SK-N-SH (cell line): ENCODE data around the gene AUP1. TPM values are rescaled to one million over a fixed set of nuclear protein-coding genes. Genes with fewer than 3 reads are reported as not detected.

Source experiments
- CTCF ChIA-PET: fragments of 300-600, 350-600 bp; formaldehyde crosslinking; extraction: SDS; loops from one replicate; lab custom pipeline; 2021; lab: Yijun Ruan, JAX
- POLR2A ChIA-PET: fragments of 350-600 bp; sonication (Branson Sonifier 250); formaldehyde crosslinking; extraction: SDS; loops from one replicate; lab custom pipeline; 2020; ENCODE audit warnings: antibody characterized with exemption, inconsistent platforms; lab: Yijun Ruan, JAX
- DNase-seq: peaks from one replicate; pipeline ENCODE4 v3.0.0; 2012
- H2AFZ ChIP-seq: fragments of 200-600 bp; sonication (generic); 2 replicates; pipeline ENCODE4 v1.8.1; 2016; ENCODE audit warnings: antibody characterized with exemption, mild to moderate bottlenecking, low read depth
- H3F3A ChIP-seq: fragments of 200-600 bp; sonication (generic); replicated peaks from 2 replicates; pipeline ENCODE3; 2016; ENCODE audit warnings: antibody characterized with exemption, mild to moderate bottlenecking; ENCODE audit not compliant: insufficient read depth
- H3K27ac ChIP-seq, 2 experiments: fragments of 200-500 bp in 1 of 2; fragments of 200-600 bp in 1 of 2; sonication (Bioruptor generic) in 1 of 2; sonication (generic), shearing (Covaris generic) in 1 of 2; 2 replicates each; pipeline versions ENCODE4 v1.5.1 to v1.6.1; 2014 to 2016; ENCODE audit warnings: low read depth in 2 of 2, inconsistent platforms in 1 of 2, low read length in 1 of 2, mild to moderate bottlenecking in 1 of 2, mixed read lengths in 1 of 2
- H3K27me3 ChIP-seq: fragments of 200-600 bp; sonication (generic), shearing (Covaris generic); 2 replicates; pipeline ENCODE4 v1.6.1; 2016; ENCODE audit warnings: mixed run types; ENCODE audit not compliant: insufficient read depth
- H3K36me3 ChIP-seq, 2 experiments: fragments of 200-500 bp in 1 of 2; fragments of 200-600 bp in 1 of 2; sonication (Bioruptor generic) in 1 of 2; sonication (generic) in 1 of 2; replicated peaks in 1 of 2; 2 replicates each; pipeline versions ENCODE3 to v1.5.1; 2014 to 2016; ENCODE audit warnings: low read length in 1 of 2, mild to moderate bottlenecking in 1 of 2; ENCODE audit not compliant: insufficient read depth in 2 of 2, control insufficient read depth in 1 of 2
- H3K4me1 ChIP-seq, 2 experiments: fragments of 200-500 bp in 1 of 2; fragments of 200-600 bp in 1 of 2; sonication (Bioruptor generic) in 1 of 2; sonication (generic), shearing (Covaris generic) in 1 of 2; 2 replicates each; pipeline versions ENCODE4 v1.5.1 to v1.6.1; 2014 to 2016; ENCODE audit warnings: low read depth in 1 of 2, low read length in 1 of 2, mixed run types in 1 of 2; ENCODE audit not compliant: insufficient read depth in 2 of 2, control insufficient read depth in 1 of 2
- H3K4me2 ChIP-seq: fragments of 200-600 bp; sonication (generic), shearing (Covaris generic); 2 replicates; pipeline ENCODE4 v1.6.1; 2017; ENCODE audit warnings: mixed run types
- H3K4me3 ChIP-seq, 2 experiments: fragments of 200-500 bp in 1 of 2; fragments of 200-600 bp in 1 of 2; sonication (Bioruptor generic) in 1 of 2; sonication (generic), shearing (Covaris generic) in 1 of 2; 2 replicates each; pipeline versions ENCODE4 v1.5.1 to v1.8.1; 2014 to 2016; ENCODE audit warnings: low read depth in 2 of 2, inconsistent platforms in 1 of 2, low read length in 1 of 2, mild to moderate bottlenecking in 1 of 2, mixed read lengths in 1 of 2, moderate library complexity in 1 of 2
- H3K79me2 ChIP-seq: fragments of 200-600 bp; sonication (generic); 2 replicates; pipeline ENCODE4 v1.8.1; 2017; ENCODE audit warnings: mild to moderate bottlenecking; ENCODE audit not compliant: insufficient read depth
- H3K9ac ChIP-seq: fragments of 200-600 bp; sonication (generic); 2 replicates; pipeline ENCODE4 v1.6.1; 2017; ENCODE audit warnings: mixed run types
- H3K9me2 ChIP-seq: fragments of 200-600 bp; sonication (generic); 2 replicates; pipeline ENCODE4 v1.6.1; 2017; ENCODE audit warnings: mixed run types
- H3K9me3 ChIP-seq: fragments of 200-600 bp; sonication (generic); 2 replicates; pipeline ENCODE4 v1.6.1; 2017; ENCODE audit warnings: mixed run types, mild to moderate bottlenecking, moderate library complexity
- H4K20me1 ChIP-seq: fragments of 200-600 bp; sonication (generic); 2 replicates; pipeline ENCODE4 v1.6.1; 2017; ENCODE audit warnings: mild to moderate bottlenecking, mixed run types; ENCODE audit not compliant: insufficient read depth
- CHD2 ChIP-seq: fragments of 150-350 bp; IDR thresholded peaks from 2 replicates; pipeline ENCODE4 v1.6.1; 2018; ENCODE audit warnings: low read length; ENCODE audit not compliant: partially characterized antibody
- EP300 ChIP-seq, 2 experiments: IDR thresholded peaks; 2 replicates each; pipeline versions ENCODE4 v1.4.0 to v1.6.1; 2012; ENCODE audit warnings: borderline replicate concordance in 1 of 2, low read depth in 1 of 2, low read length in 1 of 2
- GATA2 ChIP-seq: sonication (generic); formaldehyde crosslinking; IDR thresholded peaks from 2 replicates; pipeline ENCODE4 v1.5.0; 2020; ENCODE audit warnings: mild to moderate bottlenecking, missing genetic modification reagents
- RAD21 ChIP-seq: IDR thresholded peaks from 2 replicates; pipeline ENCODE4 v1.6.1; 2012; ENCODE audit warnings: mild to moderate bottlenecking, low read length
- RXRA ChIP-seq: IDR thresholded peaks from 2 replicates; pipeline ENCODE4 v1.4.0; 2012; ENCODE audit warnings: low read depth, mild to moderate bottlenecking, borderline replicate concordance
- SIN3A ChIP-seq: IDR thresholded peaks from 2 replicates; pipeline ENCODE4 v1.6.1; 2012; ENCODE audit warnings: low read depth, mild to moderate bottlenecking, low read length, moderate library complexity, borderline replicate concordance
- SMC3 ChIP-seq: IDR thresholded peaks from 2 replicates; pipeline ENCODE4 v1.6.1; 2012; ENCODE audit warnings: low read depth, low read length, improper control_type of control experiment
- YY1 ChIP-seq: IDR thresholded peaks from 2 replicates; pipeline ENCODE4 v1.4.0; 2012; ENCODE audit warnings: low read depth, mild to moderate bottlenecking
- WGBS: methylation state at CpG from one replicate; pipeline ENCODE4 v1.1.6; 2017; ENCODE audit warnings: low lambda C conversion rate; 5-methylcytosine and 5-hydroxymethylcytosine counted together
- polyA plus RNA-seq, 3 experiments: library from polyadenylated mRNA; depleted of rRNA; stranded (reverse); fragments of >200 nt; gene quantifications; 2 replicates each; pipeline ENCODE4 v1.2.3, GENCODE V29; 2012
- TF ChIP-seq, protein P1 (sequence below): IDR thresholded peaks from 2 replicates; pipeline ENCODE4 v1.4.0; 2012; ENCODE audit warnings: low read depth, borderline replicate concordance
- TF ChIP-seq, protein P2 (sequence below): IDR thresholded peaks from 2 replicates; pipeline ENCODE4 v1.6.1; 2012; ENCODE audit warnings: mild to moderate bottlenecking, low read depth, low read length, moderate library complexity
- TF ChIP-seq, protein P3 (sequence below): IDR thresholded peaks from 2 replicates; pipeline ENCODE4 v1.4.0; 2012; ENCODE audit warnings: low read depth
- TF ChIP-seq, protein P4 (sequence below): fragments of 150-350 bp; IDR thresholded peaks from 2 replicates; pipeline ENCODE4 v1.6.1; 2017; ENCODE audit warnings: antibody characterized with exemption, low read length, low read depth, borderline replicate concordance

Gene AUP1
- polyA plus RNA-seq, 1 of the 3 experiments (the other 2 are of a cell fraction): 118 TPM

DNA sequence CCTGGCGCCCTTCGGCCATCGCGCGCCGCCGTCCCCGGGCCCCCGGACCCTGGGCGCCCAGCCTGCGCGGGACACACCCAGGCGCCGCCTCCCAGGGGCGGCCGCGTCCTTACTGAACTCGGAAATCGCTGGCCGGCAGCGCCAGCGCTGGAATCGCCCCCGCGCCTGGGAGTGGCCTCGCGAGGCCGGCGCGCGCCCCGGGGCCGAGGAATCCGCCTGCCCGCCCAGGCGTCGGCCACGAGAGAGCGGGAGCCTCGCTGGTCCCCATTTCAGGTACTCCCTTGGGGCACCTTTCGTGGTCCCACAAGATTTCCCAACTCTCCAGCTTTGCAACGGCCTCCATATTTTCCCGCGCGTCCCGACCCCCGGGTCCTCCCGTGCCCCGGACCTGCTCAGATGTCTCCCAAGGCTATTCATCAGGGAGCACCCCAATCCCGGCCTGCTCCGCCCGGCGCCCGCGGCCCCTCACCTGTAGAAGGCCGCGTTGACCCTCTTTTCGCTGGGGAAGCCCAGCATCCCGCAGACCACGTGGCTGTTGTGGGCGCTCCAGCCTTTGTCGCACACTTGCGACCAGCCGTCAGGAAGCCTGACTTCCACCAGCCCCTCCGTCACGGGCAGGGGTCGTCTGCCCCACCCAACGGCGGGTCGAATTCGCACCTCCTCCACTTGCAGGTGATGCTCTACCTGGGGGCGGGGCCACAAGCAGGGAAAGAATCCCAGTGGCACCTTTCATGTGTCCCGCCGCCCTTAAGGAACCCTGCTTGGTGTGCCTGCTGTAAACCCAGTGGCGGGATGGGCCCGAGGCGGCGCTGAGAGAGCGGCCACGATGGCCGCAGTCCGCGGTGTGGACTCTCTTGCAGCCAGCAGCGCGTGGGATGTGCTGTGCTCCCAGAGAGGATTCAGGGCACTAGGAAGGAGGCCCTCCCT lies 19.7 kb upstream of the AUP1 start (continued):
- TF ChIP-seq, protein P1, sequence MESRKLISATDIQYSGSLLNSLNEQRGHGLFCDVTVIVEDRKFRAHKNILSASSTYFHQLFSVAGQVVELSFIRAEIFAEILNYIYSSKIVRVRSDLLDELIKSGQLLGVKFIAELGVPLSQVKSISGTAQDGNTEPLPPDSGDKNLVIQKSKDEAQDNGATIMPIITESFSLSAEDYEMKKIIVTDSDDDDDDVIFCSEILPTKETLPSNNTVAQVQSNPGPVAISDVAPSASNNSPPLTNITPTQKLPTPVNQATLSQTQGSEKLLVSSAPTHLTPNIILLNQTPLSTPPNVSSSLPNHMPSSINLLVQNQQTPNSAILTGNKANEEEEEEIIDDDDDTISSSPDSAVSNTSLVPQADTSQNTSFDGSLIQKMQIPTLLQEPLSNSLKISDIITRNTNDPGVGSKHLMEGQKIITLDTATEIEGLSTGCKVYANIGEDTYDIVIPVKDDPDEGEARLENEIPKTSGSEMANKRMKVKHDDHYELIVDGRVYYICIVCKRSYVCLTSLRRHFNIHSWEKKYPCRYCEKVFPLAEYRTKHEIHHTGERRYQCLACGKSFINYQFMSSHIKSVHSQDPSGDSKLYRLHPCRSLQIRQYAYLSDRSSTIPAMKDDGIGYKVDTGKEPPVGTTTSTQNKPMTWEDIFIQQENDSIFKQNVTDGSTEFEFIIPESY: no peak

DNA sequence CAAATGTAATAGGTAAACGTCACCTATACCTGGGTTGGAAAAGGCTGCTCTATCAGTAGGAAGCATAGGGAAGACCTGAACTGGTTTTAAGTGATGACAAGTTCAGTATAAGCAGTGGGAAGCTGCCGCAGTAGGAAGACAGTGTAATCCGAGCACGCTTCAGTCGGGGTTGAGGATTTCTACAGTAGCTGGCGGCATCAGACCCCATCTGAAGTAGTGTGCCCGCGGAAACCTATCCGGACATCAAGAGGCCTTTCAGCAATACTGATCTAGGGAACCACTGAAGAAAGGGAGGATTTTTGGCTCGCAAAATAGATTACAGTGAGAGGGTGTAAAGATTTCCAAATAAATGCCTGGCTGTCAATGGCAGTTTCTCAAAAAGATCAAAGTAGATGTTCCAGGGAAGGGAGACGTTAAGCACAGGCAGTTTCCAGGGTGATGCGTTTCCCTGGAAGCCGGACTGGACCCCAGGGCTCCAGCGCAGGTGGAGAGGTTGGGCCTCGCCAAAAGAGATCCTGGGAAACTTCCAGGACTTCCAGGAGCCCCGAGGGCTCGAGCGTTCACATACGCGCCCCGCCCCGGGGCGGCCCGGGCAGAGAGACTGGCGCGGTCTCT lies 18.9 kb upstream of the AUP1 start:
- peak; percentile 40 for DNase-seq
- CTCF ChIA-PET: interaction anchor here (1.0 to 3.2 kb wide), 2 partner anchors 27 to 38 kb away, joined by 3 to 19 read pairs; no protein-coding TSS in a partner anchor

More for the DNA sequence above, 18.9 kb upstream of the AUP1 start:
- Histone ChIP-seq H3K9me2 (no peaks in the 10 kb centered on the region), H3K9ac (peak overlapping the region; percentile 52; the same call in 1 of the 2 replicates), H3K4me1 (peaks cover 9 to 37% of the 10 kb centered on the region in 2 experiments; a peak in 3 of 4 replicates), H3K4me3 (peak overlapping the region; percentile 52 to 60), H2AFZ (peak overlapping the region; percentile 52; the same call in 1 of the 2 replicates), H3F3A (peaks cover 19% of the 10 kb centered on the region), H3K27me3 (no peaks in the 10 kb centered on the region), H3K79me2 (peaks cover 42% of the 10 kb centered on the region), H3K36me3 (peaks cover 7 to 15% of the 10 kb centered on the region in 2 experiments), H3K9me3 (no peaks in the 10 kb centered on the region), H3K27ac (peak overlapping the region in 1 of 2 experiments; percentile 18; a peak in 1 of 4 replicates), H4K20me1 (no peaks in the 10 kb centered on the region), H3K4me2 (peak overlapping the region; percentile 91)
- POLR2A ChIA-PET: no interaction called here
- no peak for TF ChIP-seq SIN3A
- TF ChIP-seq YY1: no peak
- TF ChIP-seq GATA2 (CRISPR knock-in tag): no peak
- TF ChIP-seq, protein P2, sequence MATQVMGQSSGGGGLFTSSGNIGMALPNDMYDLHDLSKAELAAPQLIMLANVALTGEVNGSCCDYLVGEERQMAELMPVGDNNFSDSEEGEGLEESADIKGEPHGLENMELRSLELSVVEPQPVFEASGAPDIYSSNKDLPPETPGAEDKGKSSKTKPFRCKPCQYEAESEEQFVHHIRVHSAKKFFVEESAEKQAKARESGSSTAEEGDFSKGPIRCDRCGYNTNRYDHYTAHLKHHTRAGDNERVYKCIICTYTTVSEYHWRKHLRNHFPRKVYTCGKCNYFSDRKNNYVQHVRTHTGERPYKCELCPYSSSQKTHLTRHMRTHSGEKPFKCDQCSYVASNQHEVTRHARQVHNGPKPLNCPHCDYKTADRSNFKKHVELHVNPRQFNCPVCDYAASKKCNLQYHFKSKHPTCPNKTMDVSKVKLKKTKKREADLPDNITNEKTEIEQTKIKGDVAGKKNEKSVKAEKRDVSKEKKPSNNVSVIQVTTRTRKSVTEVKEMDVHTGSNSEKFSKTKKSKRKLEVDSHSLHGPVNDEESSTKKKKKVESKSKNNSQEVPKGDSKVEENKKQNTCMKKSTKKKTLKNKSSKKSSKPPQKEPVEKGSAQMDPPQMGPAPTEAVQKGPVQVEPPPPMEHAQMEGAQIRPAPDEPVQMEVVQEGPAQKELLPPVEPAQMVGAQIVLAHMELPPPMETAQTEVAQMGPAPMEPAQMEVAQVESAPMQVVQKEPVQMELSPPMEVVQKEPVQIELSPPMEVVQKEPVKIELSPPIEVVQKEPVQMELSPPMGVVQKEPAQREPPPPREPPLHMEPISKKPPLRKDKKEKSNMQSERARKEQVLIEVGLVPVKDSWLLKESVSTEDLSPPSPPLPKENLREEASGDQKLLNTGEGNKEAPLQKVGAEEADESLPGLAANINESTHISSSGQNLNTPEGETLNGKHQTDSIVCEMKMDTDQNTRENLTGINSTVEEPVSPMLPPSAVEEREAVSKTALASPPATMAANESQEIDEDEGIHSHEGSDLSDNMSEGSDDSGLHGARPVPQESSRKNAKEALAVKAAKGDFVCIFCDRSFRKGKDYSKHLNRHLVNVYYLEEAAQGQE: no peak
- TF ChIP-seq, protein P3, sequence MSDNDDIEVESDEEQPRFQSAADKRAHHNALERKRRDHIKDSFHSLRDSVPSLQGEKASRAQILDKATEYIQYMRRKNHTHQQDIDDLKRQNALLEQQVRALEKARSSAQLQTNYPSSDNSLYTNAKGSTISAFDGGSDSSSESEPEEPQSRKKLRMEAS: no peak
- TF ChIP-seq, protein P4, sequence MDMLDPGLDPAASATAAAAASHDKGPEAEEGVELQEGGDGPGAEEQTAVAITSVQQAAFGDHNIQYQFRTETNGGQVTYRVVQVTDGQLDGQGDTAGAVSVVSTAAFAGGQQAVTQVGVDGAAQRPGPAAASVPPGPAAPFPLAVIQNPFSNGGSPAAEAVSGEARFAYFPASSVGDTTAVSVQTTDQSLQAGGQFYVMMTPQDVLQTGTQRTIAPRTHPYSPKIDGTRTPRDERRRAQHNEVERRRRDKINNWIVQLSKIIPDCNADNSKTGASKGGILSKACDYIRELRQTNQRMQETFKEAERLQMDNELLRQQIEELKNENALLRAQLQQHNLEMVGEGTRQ: no peak
- TF ChIP-seq SMC3: no peak
- TF ChIP-seq EP300 (IDR thresholded peaks at IDR 0.05; ENCODE audit: borderline replicate concordance in 1 of 2, low read depth in 1 of 2, low read length in 1 of 2): no peak
- no peak for TF ChIP-seq RAD21
- TF ChIP-seq RXRA: no peak
- no peak for TF ChIP-seq CHD2
- WGBS: 73% methylated on average over 11 of the region's 26 CpGs
